A204.1 (cell line): Measurements from ENCODE around the gene SMYD1.
A peak's percentile ranks its signal among the peaks of the same experiment; 100 is the strongest.

Experiments
- FAIRE-seq: peaks from 2 replicates; lab custom pipeline; 2012; peaks lifted over from hg19 to GRCh38; lab: Jason Lieb, UNC

The SMYD1 gene

DNA sequence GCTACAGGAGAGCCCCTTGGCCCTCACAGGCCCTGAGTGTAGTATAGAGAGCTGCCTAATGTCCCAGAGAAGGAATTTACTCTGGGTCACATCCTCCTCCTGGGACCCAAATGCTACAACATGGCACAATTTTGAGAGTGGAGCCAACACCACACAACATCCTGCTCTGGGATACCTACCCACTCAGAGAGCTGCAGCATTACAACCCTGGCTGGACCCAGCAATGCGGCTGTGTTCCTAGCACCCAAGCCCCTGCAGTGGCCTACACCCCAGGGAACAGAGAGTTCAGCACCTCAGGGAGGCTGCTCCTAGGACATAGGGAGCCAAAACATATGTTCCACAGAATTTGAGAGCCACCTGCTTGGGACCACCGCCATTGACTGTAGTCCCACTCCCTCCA is 79.5 kb downstream of the SMYD1 start:
- FAIRE-seq: no peak

DNA sequence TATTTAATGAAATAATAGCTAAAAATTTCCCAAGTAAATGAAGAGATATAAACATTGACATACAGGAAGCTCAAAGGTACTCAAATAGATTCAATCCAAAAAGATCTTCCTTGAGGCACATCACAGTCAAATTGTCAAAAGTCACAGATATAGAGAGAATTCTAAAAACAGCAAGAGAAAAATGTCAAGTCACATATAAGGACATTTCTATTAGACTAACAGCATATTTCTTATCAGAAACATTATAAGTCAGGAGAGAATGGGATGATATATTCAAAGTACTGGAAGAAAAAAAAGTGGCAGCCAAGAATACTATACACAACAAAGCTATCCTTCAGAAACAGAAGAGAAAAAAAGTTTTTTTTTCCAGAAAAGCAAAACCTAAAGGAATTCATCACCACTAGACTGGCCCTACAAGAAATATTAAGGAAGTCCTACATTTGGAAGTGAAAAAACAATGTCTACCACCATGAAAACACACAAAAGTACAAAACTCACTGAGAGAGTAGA is 81.4 kb downstream of the SMYD1 start:
- FAIRE-seq: no peak

DNA sequence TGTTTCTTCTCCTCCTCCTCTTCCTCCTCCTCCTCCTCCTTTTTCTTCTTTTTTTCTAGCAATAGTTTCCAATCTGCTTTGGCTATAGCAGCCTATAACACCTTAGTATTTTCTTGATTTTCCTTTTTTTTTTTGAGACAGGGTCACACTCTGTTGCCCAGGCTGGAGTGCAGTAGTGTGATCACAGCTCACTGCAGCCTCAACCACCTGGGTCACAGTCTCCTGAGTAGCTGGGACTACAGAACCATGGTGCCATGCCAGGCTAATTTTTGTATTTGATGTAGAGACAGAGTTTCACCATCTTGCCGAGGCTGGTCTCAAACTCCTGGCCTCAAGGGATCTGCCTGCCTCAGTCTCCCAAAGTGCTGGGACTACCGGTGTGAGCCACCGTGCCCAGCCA is 91.9 kb downstream of the SMYD1 start:
- FAIRE-seq: no peak

DNA sequence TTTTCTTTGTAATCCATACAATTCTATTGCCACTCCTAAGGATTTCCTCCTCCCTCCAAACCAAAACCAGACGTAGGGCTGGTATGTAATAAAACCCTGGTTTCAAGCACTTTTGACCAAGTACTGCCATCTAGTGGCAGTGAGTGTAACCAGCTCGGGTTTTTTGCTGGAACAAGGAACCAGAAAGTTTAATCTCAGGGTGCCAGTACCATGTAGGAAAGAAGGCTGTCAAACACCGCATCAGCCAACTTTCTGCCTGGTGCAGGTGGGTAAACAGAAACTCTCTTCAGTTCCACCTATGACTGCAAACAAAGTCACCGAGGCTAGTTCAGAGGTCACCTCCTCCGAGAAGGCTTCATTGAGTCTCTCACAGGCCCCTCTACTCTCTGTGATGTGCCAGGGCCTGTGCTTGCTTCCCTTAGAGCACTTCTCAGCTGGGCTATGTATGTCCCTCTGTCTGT is 92.4 kb downstream of the SMYD1 start:
- peak; percentile 94 for FAIRE-seq

DNA sequence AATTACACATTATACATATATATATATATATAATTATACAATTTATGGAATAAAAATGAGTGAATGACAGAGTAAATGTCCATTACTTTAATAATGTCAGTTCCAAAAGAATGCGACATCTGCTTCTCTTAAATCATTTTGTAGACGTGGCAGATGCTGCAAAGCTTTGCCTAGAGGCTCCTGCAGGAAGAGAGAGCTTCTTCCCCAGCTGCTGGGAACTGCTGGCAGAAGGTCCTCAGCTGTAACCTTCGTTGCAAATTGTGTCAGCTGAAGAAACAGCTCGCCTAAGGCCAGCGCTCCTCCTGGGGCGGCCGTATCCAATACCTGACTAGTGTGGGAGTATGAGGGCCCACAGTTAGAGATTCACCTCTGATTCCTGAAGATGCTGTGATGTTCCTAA is 92.9 kb downstream of the SMYD1 start:
- no peak for FAIRE-seq

DNA sequence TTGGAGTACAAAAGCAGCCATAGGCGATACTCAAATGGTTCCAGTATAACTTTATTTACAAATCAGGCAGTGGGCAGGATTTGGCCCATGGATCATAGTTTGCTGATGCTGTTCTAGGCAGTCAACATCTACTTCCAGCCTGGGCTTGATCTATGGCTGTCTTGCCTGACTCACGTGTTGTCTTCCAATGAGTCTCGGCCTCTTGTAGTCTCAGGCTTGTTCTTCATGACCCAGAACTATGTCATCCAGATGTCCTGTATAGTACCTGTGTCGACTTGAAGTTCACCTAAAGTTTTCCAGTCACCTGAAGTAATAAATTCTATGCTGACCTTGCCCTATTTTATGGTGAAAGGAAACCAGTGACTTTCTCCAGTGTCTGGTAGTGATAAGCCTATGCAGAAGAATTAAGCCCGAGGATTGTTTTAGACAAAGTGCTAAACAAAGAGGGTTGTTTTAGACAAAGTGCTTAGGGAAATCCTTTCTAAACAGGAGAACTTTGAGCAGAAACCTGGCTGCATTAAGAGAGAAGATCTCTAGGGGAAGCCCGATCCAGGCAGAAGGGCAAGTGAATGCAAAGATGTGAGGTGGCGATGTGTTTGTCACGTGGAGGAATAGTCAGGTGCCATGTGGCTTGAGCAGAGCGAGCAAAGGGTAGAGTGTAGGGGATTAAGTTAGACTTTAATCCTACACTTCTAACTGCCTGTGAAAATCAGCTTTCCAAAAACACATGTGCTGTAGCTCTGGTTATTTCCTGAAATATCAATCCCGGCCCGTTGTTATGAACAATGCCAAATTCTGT is 94.0 kb downstream of the SMYD1 start:
- FAIRE-seq: no peak
